GM19468 (cell line): ENCODE data around the gene COPS9.

ENCODE experiments used
- ATAC-seq: cut with Tn5 transposase; IDR thresholded peaks from one replicate; pipeline ENCODE4 v1.9.1; 2021; ENCODE audit warnings: mild to moderate bottlenecking, moderate library complexity, moderate number of reproducible peaks; ENCODE audit not compliant: unreplicated experiment; ENCODE audit errors: extremely low read depth

The COPS9 gene

GRCh38 chr2:240151477-240152031 lies 15.4 kb upstream of the COPS9 start:
- ATAC-seq = no peak

DNA sequence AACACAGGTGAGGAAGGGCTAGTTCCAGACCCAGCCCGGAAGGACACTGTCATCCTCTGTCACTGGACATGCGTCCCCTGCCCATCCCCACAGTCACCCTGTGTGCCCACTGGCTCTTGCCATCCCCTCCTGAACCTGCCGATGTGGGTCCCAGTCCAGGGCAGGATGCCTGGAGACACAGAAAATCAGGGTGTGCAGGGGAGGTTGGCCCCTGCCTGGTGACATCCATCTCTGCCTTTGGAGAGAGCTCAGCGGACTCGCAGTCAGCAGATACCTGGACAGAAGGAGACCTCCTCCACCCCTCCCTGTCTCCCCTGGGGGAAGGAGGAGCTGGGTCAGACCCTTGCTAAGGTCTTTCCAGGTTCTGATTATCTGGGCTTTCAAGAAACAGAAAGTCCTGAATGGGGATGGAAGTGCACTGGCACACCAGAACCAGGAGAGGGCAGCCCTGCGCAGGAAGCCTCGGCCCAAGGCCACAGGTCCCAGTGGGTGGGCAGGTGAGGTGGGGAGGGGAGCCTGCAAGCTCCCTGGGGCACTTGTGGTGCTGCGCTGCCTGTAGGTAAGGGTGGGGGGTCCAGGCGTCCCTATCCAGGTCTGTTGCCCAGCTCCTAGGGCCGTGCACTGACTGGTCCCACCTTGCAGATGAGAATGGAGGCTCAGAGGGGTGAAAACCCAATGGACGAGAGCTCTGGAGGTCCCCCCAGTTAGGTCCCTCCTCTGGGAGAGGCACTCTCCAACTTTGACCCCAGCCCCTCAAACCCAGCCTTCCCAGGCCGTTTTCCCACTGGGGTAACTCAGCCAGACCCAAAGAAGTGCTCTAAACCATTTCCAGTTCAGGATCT lies 14.1 kb upstream of the COPS9 start:
- no peak for ATAC-seq

DNA sequence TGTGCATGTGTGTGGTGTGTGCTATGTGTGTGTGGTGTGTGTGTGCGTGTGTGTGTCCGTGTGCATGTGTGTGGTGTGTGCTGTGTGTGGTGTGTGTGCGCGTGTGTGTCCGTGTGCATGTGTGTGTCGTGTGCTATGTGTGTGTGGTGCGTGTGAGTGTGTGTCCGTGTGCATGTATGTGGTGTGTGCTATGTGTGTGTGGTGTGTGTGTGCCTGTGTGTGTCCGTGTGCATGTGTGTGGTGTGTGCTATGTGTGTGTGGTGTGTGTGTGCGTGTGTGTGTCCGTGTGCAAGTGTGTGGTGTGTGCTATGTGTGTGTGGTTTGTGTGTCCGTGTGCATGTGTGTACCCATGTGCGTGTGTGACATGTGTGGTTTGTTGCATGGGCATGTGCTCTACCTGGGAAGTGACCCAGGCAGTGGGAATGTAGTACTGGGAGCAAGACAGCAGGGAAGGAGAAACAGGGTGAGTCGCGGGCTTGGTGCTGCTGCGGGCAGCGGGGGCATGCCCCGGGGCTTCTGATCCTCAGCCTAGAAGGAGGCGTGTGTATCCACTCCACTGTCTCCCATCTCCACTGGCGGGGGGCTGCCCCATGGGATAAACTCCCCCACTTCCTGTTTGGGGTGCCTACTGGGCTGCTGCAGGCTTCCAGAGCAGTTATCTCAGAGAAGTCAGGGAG lies 11.9 kb upstream of the COPS9 start:
- no peak for ATAC-seq

GRCh38 chr2:240147382-240147781 lies 11.3 kb upstream of the COPS9 start:
- ATAC-seq = no peak

GRCh38 chr2:240146627-240147278 lies 10.6 kb upstream of the COPS9 start:
- ATAC-seq = no peak

DNA sequence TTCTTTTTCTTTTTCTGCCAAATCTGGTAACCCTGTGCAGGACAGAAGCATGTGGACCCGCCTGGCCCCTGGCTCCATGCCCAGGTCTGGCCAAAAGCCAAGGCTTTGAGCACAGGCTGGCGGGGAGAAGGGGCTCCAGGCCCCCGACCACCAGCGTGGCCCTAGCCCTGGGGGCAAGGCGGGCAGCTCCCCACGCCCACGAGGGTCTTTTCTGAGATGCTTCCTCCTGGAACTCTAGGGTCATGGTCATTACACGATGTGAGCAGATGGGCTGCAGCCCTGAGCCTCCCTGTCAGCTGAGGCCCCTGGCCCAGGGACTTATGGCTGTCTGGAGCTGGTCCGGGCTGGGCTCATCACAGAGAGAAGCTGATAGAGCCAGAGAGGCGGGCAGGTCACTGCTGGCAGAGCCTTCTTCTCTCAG lies 10.0 kb upstream of the COPS9 start:
- no peak for ATAC-seq

GRCh38 chr2:240145461-240145860 lies 9.4 kb upstream of the COPS9 start:
- ATAC-seq = no peak

GRCh38 chr2:240144649-240145261 lies 8.7 kb upstream of the COPS9 start:
- no peak for ATAC-seq

DNA sequence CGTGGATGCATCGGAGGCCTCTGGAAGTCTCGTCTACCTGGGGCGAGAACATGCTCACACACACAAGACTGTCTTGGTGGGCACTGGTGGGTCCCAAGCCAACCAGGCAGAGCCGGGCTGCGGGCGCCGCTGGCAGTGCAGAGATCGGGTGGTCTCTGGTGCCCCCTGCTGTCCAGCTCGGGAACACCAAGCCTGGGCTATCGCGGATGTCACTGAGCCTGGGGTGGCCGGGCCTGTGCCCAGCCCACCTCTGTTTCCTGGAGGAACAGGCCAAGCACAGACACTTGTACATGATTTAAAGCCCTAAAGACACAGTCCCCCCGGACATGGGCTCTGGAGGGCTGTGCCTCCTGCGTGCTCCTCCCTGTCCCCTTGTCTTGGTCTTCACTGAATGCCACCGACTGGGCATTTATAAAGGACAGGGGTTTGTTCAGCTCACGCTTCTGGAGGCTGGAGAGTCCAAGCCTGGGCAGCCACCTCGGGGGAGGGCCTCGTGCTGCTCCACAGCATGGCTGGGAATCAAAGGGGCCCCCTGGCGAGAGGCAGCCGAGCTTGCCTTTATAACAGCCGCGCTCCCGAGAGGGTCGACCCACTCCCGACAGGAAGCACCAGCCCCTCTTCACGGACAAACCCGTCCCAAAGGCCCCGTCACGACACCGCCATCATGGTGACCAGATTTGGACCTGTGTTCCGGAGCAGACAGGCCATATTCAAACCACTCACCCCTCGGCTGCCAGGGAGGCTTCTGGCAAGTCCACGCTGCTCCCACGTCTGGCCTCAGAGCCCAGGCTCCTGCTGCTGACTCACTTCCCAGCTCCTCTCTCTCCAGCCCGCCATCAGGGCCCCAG lies 7.9 kb upstream of the COPS9 start:
- no peak for ATAC-seq

GRCh38 chr2:240143276-240143675 lies 7.2 kb upstream of the COPS9 start:
- no peak for ATAC-seq

GRCh38 chr2:240142859-240143258 lies 6.8 kb upstream of the COPS9 start:
- ATAC-seq = no peak

DNA sequence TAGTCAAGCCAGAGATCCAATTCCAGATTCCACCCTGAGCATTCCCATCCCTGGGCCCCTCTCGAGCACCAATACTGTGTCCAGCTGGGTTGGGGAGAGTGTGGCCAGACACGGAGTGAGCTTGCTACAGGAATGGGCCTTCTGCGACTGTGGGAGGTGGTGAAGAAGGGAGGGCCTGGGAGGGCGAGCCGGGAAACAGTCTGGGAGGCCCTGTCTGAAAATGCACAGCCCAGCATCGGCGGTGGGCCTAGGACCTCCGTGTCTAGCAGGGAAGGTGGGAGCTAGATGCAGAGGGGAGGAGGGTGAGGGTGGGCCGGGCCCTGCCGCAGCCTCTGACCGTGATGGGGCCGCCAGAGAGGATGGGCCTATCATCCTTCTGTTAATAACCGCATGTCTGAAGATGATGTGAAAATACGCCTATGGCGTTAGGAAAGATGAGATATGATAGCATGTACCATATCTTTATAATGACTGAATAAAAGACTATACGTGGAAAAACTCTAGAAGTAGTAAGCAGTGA lies 6.2 kb upstream of the COPS9 start:
- ATAC-seq = no peak

DNA sequence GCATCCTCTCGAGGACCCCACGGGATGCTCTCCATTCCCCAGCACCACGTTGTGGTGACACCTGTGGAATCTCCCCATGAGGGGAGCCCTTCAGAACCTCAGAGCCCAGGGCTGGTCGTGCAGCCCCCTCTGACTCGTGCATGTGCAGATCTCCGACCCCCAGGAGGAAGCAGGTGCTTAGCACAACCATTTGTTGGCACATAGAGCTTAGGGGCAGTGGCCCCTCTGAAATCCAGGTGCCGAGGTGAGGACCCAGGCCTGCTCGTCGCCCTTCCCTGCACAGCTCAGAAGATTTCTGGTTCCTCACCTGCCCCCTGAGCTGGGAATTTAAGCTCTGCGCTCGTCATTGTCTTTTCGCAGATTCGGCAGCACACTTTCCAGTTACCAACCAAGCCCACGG lies 5.6 kb upstream of the COPS9 start:
- ATAC-seq = no peak

- ATAC-seq = no peak
These were observed 4.8 kb upstream of the COPS9 start for GRCh38 chr2:240140920-240141319.

DNA sequence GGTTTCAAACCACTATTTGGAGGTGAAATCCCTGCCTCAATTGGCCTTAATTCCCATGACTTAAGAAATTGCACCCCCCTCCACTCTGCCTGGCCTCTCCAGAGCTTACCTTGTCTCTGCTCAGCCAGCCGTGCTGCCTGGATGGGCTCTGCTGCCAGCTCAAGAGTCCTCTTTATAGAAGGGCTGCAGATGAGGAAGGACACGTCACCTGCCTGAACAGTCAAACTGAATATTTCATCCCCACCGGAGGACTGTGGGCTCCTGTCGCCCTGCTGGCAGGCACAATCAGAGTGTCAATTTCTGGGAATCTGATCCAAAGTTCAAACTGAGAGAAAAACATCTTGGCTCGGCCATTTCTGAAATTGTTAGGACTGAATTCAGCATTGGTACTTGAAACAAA lies 4.4 kb upstream of the COPS9 start, which contains the start of gene OTOS:
Gene OTOS, minus strand, starts transcription at position 148 of the 400 bp plus-strand sequence. CDS start 332 bp downstream, outside the sequence.
- no peak for ATAC-seq

GRCh38 chr2:240139666-240140393 lies 3.7 kb upstream of the COPS9 start:
- ATAC-seq = no peak

- ATAC-seq = no peak
These were observed 2.9 kb upstream of the COPS9 start for GRCh38 chr2:240139011-240139441.

GRCh38 chr2:240138254-240138984 lies 2.3 kb upstream of the COPS9 start:
- ATAC-seq = no peak
